Neural cell (in vitro differentiated cells): Measurements from ENCODE around the gene PIGC. TPM values are rescaled to one million over a fixed set of nuclear protein-coding genes. Genes with fewer than 3 reads are reported as not detected.

Experiments
- polyA plus RNA-seq: library from polyadenylated mRNA; depleted of rRNA; stranded (reverse); fragments of >200 nt; gene quantifications from 2 replicates; pipeline ENCODE4 v1.2.3, GENCODE V29; 2014

The PIGC gene
- polyA plus RNA-seq, 1 donor from 2014 or later = 69.3 TPM

Other genes with a start within 250 kb of the PIGC start
- not detected in 2 replicates for gene C1orf105, start 23.4 kb downstream of the PIGC start, polyA plus RNA-seq
- 43.4 and 45.5 TPM in 2 replicates for gene SUCO, start 89.1 kb upstream of the PIGC start, polyA plus RNA-seq
- gene FASLG, start 215.0 kb upstream of the PIGC start, polyA plus RNA-seq = not detected in 2 replicates